HepG2 (cell line): ENCODE measurements around the gene AKAP6. TPM values are rescaled to one million over a fixed set of nuclear protein-coding genes. Genes with fewer than 3 reads are reported as not detected.

ENCODE experiments used
- ATAC-seq: fragments of 200-7000 bp; cut with Tn5 transposase; 3 replicates; pipeline ENCODE4 v1.9.1; 2020; ENCODE audit warnings: mild to moderate bottlenecking, moderate library complexity
- BruUV-seq: library from RNA; stranded (reverse); fragments of 400-500 nt; replicated peaks from 2 replicates; lab custom pipeline; 2021; lab: Mats Ljungman, UMichigan
- CTCF ChIA-PET: fragments of 300-600 bp; formaldehyde crosslinking; extraction: SDS; loops from one replicate; lab custom pipeline; 2021; ENCODE audit warnings: low total read pairs, inconsistent platforms, low intra/inter-chr PET ratio; lab: Yijun Ruan, JAX
- POLR2A ChIA-PET: fragments of 350-600 bp; sonication (Branson Sonifier 250); formaldehyde crosslinking; loops from one replicate; lab custom pipeline; 2020; ENCODE audit warnings: antibody characterized with exemption, inconsistent platforms; lab: Yijun Ruan, JAX
- DNase-seq: peaks from one replicate; pipeline ENCODE4 v3.0.0-alpha.2; 2015; ENCODE audit warnings: low spot score
- FAIRE-seq: peaks from 3 replicates; lab custom pipeline; 2011; peaks lifted over from hg19 to GRCh38; lab: Jason Lieb, UNC
- H2AFZ ChIP-seq: one replicate; pipeline ENCODE4 v1.6.1; 2011; ENCODE audit warnings: low read length, inconsistent platforms
- H3K27ac ChIP-seq: fragments of 300-600 bp; 3 replicates; pipeline ENCODE4 v1.8.0; 2011; ENCODE audit warnings: mixed run types, mild to moderate bottlenecking, mixed read lengths, low read length, inconsistent platforms; ENCODE audit not compliant: insufficient read depth; ENCODE audit errors: extremely low read length
- H3K27me3 ChIP-seq, 2 experiments: fragments of 200-600 bp in 1 of 2; 2 replicates in 1 of 2; 3 replicates in 1 of 2; pipeline versions ENCODE4 v1.6.0 to v1.8.0; 2011; ENCODE audit warnings: low read length in 2 of 2, mild to moderate bottlenecking in 2 of 2, moderate library complexity in 2 of 2, inconsistent platforms in 1 of 2; ENCODE audit not compliant: insufficient read depth in 2 of 2, control insufficient read depth in 1 of 2
- H3K36me3 ChIP-seq, 2 experiments: fragments of 200-600 bp in 1 of 2; replicated peaks in 1 of 2; 2 replicates in 1 of 2; 3 replicates in 1 of 2; pipeline versions ENCODE4 v1.5.1 to v1.8.0; 2011; ENCODE audit warnings: low read length in 2 of 2, inconsistent platforms in 1 of 2; ENCODE audit not compliant: insufficient read depth in 2 of 2, control insufficient read depth in 1 of 2
- H3K4me1 ChIP-seq: 2 replicates; pipeline ENCODE4 v1.5.1; 2012; ENCODE audit warnings: low read length, inconsistent platforms; ENCODE audit not compliant: insufficient read depth
- H3K4me2 ChIP-seq: 2 replicates; pipeline ENCODE4 v1.6.0; 2011; ENCODE audit warnings: low read depth, low read length, inconsistent platforms
- H3K4me3 ChIP-seq, 3 experiments: fragments of 200-600 bp in 1 of 3; sonication (generic), shearing (Covaris generic) in 1 of 3; replicated peaks in 1 of 3; 2 replicates each; pipeline ENCODE4 v1.5.1; 2011 to 2016; ENCODE audit warnings: low read length in 3 of 3, inconsistent platforms in 2 of 3, low read depth in 2 of 3, mild to moderate bottlenecking in 2 of 3, control low read depth in 1 of 3, mixed read lengths in 1 of 3; ENCODE audit not compliant: insufficient read depth in 1 of 3
- H3K79me2 ChIP-seq: one replicate; pipeline ENCODE4 v1.6.1; 2011; ENCODE audit warnings: low read length, inconsistent platforms; ENCODE audit not compliant: insufficient read depth
- H3K9ac ChIP-seq: 2 replicates; pipeline ENCODE4 v1.6.0; 2011; ENCODE audit warnings: mild to moderate bottlenecking, low read depth, low read length, inconsistent platforms; ENCODE audit not compliant: insufficient read depth
- H3K9me3 ChIP-seq: 2 replicates; pipeline ENCODE4 v1.5.1; 2012; ENCODE audit warnings: mild to moderate bottlenecking, low read length
- H4K20me1 ChIP-seq: 2 replicates; pipeline ENCODE4 v1.6.0; 2011; ENCODE audit warnings: inconsistent platforms, mild to moderate bottlenecking, low read length, moderate library complexity; ENCODE audit not compliant: insufficient read depth
- HCFC1 ChIP-seq: fragments of 150-350 bp; IDR thresholded peaks from 2 replicates; pipeline ENCODE4 v1.6.1; 2014; ENCODE audit warnings: low read depth, low read length
- KDM2A ChIP-seq: sonication (generic); formaldehyde crosslinking; IDR thresholded peaks from 2 replicates; pipeline ENCODE4 v1.4.0; 2020; ENCODE audit warnings: low read depth, missing genetic modification reagents, borderline replicate concordance
- ZNF598 ChIP-seq: sonication (generic); formaldehyde crosslinking; IDR thresholded peaks from 2 replicates; pipeline ENCODE4 v1.5.1; 2020; ENCODE audit warnings: mild to moderate bottlenecking, missing genetic modification reagents, borderline replicate concordance
- ZNF615 ChIP-seq: sonication (generic); formaldehyde crosslinking; IDR thresholded peaks from 2 replicates; pipeline ENCODE4 v1.5.0; 2020; ENCODE audit warnings: mild to moderate bottlenecking, missing genetic modification reagents, borderline replicate concordance
- ZNF781 ChIP-seq: sonication (generic); formaldehyde crosslinking; IDR thresholded peaks from 2 replicates; pipeline ENCODE4 v1.5.1; 2020; ENCODE audit warnings: borderline replicate concordance, mild to moderate bottlenecking, missing genetic modification reagents; ENCODE audit errors: not compliant biosample characterization
- WGBS: methylation state at CpG from one replicate; pipeline ENCODE4 v1.1.6; 2017; ENCODE audit warnings: low lambda C conversion rate; 5-methylcytosine and 5-hydroxymethylcytosine counted together
- in situ Hi-C: cut with HindIII; loops from 2 replicates; pipeline ENCODE4 v1.10.0; 2017; ENCODE audit warnings: low pct_unique_long_range_greater_than_20kb; ENCODE audit not compliant: extremely low pct_ligation_motif_present
- intact Hi-C: fragments of 100-400 bp; cut with micrococcal nuclease; formaldehyde crosslinking; loops from one replicate; pipeline ENCODE4 v1.10.0; 2022; ENCODE audit not compliant: unreplicated experiment
- polyA plus RNA-seq, 8 experiments: library from polyadenylated mRNA; depleted of rRNA in 3 of 8; stranded (reverse) in 7 of 8; unstranded in 1 of 8; fragments of >200 nt; fragmentation: Illumina TruSeq in 4 of 8; extraction: Trizol in 4 of 8; gene quantifications; 2 replicates each; pipeline versions ENCODE4 v1.2.1 to v1.2.3, GENCODE V29; 2011 to 2016; ENCODE audit warnings: low read depth in 4 of 8, missing spikeins in 1 of 8, mixed read lengths in 1 of 8; ENCODE audit not compliant: insufficient read depth in 1 of 8
- total RNA-seq, 5 experiments: library from RNA; depleted of rRNA; stranded (reverse); fragments of >200 nt; fragmentation: Illumina TruSeq; extraction: Trizol; gene quantifications; 2 replicates each; pipeline ENCODE4 v1.2.3, GENCODE V29; 2016; ENCODE audit warnings: low read depth in 1 of 5
- TF ChIP-seq, protein P1 (sequence below): sonication (generic); formaldehyde crosslinking; IDR thresholded peaks from 2 replicates; pipeline ENCODE4 v1.5.1; 2020; ENCODE audit warnings: missing genetic modification reagents, mild to moderate bottlenecking, borderline replicate concordance
- TF ChIP-seq, protein P2 (sequence below): sonication (generic); formaldehyde crosslinking; conservative IDR thresholded peaks from 2 replicates; pipeline ENCODE4 v1.4.0; 2020; ENCODE audit warnings: missing genetic modification reagents

Gene AKAP6
- total and polyA plus RNA-seq, 2 of the 13 experiments (the other 11 are each of a cell fraction or from before 2014, with no cell fraction given) = 1.4 TPM

DNA sequence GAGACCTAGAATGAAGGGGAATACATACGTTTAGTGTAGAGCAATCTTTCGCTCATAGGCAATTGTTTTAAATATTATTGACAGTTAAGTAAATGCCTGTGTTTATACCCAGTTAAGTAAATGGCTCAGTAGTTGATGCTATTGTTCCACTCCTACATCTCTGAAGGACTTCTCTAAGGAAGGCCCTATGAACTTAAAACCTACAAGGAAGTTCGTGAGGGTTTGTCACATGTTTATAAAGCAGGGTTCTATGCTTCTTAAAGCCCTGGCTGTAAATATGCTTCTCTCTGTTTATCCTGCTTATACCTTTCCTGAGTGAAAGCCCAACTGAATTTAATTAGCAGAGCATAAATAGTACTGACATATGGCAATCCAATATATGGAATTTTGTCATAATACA lies 327.5 kb downstream of the AKAP6 start:
- Histone ChIP-seq H3K4me2 (no peak overlapping the region), H3K27ac (no peak overlapping the region), H3K79me2 (no peaks in the 10 kb centered on the region), H3K9ac (no peak overlapping the region), H2AFZ (no peak overlapping the region), H4K20me1 (no peaks in the 10 kb centered on the region), H3K4me1 (no peaks in the 10 kb centered on the region), H3K9me3 (0 out of 2 replicates have a peak, but pooled peaks cover 7% of the 10 kb centered on the region), H3K4me3 (no peak overlapping the region), H3K36me3 (no peaks in the 10 kb centered on the region), H3K27me3 (no peaks in the 10 kb centered on the region)
- no TSS peak for BruUV-seq
- FAIRE-seq (no peak), DNase-seq (no peak), ATAC-seq (no peak; the same call in 2 of the 3 replicates)
- POLR2A ChIA-PET = no interaction called here
- in situ Hi-C loops (no loop called here), intact Hi-C loops (no loop called here)
- 13% methylated on average over 3 of the region's 3 CpGs for WGBS
- TF ChIP-seq HCFC1 (no peak), ZNF615 (CRISPR knock-in tag) (no peak), ZNF598 (CRISPR knock-in tag) (no peak), KDM2A (CRISPR knock-in tag) (no peak), ZNF781 (CRISPR knock-in tag) (no peak)
- TF ChIP-seq, protein P1, sequence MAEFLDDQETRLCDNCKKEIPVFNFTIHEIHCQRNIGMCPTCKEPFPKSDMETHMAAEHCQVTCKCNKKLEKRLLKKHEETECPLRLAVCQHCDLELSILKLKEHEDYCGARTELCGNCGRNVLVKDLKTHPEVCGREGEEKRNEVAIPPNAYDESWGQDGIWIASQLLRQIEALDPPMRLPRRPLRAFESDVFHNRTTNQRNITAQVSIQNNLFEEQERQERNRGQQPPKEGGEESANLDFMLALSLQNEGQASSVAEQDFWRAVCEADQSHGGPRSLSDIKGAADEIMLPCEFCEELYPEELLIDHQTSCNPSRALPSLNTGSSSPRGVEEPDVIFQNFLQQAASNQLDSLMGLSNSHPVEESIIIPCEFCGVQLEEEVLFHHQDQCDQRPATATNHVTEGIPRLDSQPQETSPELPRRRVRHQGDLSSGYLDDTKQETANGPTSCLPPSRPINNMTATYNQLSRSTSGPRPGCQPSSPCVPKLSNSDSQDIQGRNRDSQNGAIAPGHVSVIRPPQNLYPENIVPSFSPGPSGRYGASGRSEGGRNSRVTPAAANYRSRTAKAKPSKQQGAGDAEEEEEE (CRISPR knock-in tag) = no peak
- TF ChIP-seq, protein P2, sequence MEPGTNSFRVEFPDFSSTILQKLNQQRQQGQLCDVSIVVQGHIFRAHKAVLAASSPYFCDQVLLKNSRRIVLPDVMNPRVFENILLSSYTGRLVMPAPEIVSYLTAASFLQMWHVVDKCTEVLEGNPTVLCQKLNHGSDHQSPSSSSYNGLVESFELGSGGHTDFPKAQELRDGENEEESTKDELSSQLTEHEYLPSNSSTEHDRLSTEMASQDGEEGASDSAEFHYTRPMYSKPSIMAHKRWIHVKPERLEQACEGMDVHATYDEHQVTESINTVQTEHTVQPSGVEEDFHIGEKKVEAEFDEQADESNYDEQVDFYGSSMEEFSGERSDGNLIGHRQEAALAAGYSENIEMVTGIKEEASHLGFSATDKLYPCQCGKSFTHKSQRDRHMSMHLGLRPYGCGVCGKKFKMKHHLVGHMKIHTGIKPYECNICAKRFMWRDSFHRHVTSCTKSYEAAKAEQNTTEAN = no peak
- CTCF ChIA-PET = no interaction called here
